Kidney (tissue), 14 donors: ENCODE measurements around the gene STRN. TPM values are rescaled to one million over a fixed set of nuclear protein-coding genes. Genes with fewer than 3 reads are reported as not detected.

Experiments used
- DNase-seq, 5 donors: peaks; one replicate each; pipeline ENCODE4 v3.0.0-alpha.2; 2013 to 2020
- FAIRE-seq: peaks from 2 replicates; lab custom pipeline; 2012; peaks lifted over from hg19 to GRCh38; lab: Jason Lieb, UNC
- H3K27ac ChIP-seq, 2 donors: one replicate each; pipeline ENCODE4 v1.7.0; 2013; ENCODE audit warnings: low read depth in 2 of 2, low read length in 2 of 2, inconsistent platforms in 1 of 2
- H3K27me3 ChIP-seq: one replicate; pipeline ENCODE4 v1.7.1; 2013; ENCODE audit warnings: low read length, inconsistent platforms; ENCODE audit not compliant: control insufficient read depth, insufficient read depth
- H3K36me3 ChIP-seq, 3 donors: one replicate each; pipeline versions ENCODE4 v1.7.0 to v1.7.1; 2013; ENCODE audit warnings: low read length in 3 of 3, control low read depth in 1 of 3, inconsistent platforms in 1 of 3; ENCODE audit not compliant: insufficient read depth in 3 of 3, control insufficient read depth in 2 of 3
- H3K4me1 ChIP-seq, 3 donors: one replicate each; pipeline versions ENCODE4 v1.7.0 to v1.7.1; 2013; ENCODE audit warnings: low read length in 3 of 3, inconsistent platforms in 1 of 3, low read depth in 1 of 3; ENCODE audit not compliant: control insufficient read depth in 2 of 3, insufficient read depth in 2 of 3
- H3K4me3 ChIP-seq, 3 donors: one replicate each; pipeline versions ENCODE4 v1.7.0 to v1.8.1; 2013; ENCODE audit warnings: low read length in 3 of 3, control low read depth in 1 of 3, inconsistent platforms in 1 of 3
- H3K9ac ChIP-seq, 3 donors: one replicate each; pipeline versions ENCODE4 v1.7.0 to v1.7.1; 2013; ENCODE audit warnings: low read length in 3 of 3, control low read depth in 1 of 3, inconsistent platforms in 1 of 3
- H3K9me3 ChIP-seq, 3 donors: one replicate each; pipeline versions ENCODE4 v1.7.0 to v1.7.1; 2013; ENCODE audit warnings: low read length in 3 of 3, control low read depth in 1 of 3, inconsistent platforms in 1 of 3; ENCODE audit not compliant: control insufficient read depth in 2 of 3, insufficient read depth in 1 of 3
- intact Hi-C: fragments of 100-400 bp; cut with DNase I; formaldehyde crosslinking; loops from one replicate; pipeline ENCODE4 v1.11.1; 2022
- polyA plus RNA-seq: library from polyadenylated mRNA; stranded (reverse); fragments of 350-450 nt; fragmentation: Illumina TruSeq; extraction: RNeasy Lipid Tissue Mini Kit (QIAGEN cat#74804); gene quantifications from one replicate; pipeline ENCODE4 v1.2.3, GENCODE V29; 2014; ENCODE audit warnings: low read depth, low replicate concordance; ENCODE audit not compliant: insufficient read depth
- total RNA-seq: library from RNA; stranded (reverse); fragmentation: NEBNext Ultra II Directional; extraction: Animal tissue kit (Norgen Biotek cat#: 25700); gene quantifications from one replicate; pipeline ENCODE4 v1.2.1, GENCODE V29; 2021
- TF ChIP-seq, protein P1 (sequence below): IDR thresholded peaks from 3 replicates; pipeline ENCODE4 v1.5.1; 2012; ENCODE audit warnings: mild to moderate bottlenecking, moderate library complexity, borderline replicate concordance; ENCODE audit not compliant: insufficient read depth; ENCODE audit errors: extremely low read depth
- donor health status: control.
- donor health status: control.
- donor health status: control.
- donor health status: control.
- donor health status: control.
- donor health status: DM: yes; HTN: yes; CAD: no.
- donor health status: Normal renal cell carcinoma (clear cell type).

Gene STRN
- total and polyA plus RNA-seq, 2 donors from 2014 or later = 3.7 to 42.7 TPM

DNA sequence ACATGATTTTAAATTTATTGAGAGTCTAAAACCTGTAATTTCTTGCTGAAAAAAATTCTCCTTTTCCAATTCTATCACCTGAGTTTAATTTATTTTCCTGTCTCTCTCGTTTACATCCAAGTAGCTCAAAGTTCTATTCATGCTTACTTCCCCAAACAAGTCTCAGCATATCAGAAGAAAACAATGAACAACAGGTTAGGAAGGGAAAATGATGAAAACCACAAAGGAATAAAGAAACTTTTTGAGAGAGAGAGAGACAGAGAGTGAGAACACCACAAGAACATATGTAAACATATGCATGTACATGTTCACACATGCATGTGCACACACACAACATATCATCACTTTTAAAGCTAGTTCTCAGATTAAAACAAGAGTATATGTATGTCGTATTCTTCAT is 112.1 kb downstream of the STRN start:
- peaks cover 3 to 12% (median 3%) of the 10 kb centered on the region in 3 donors for H3K36me3 ChIP-seq
- no peak overlapping the region for H3K4me3 ChIP-seq
- TF ChIP-seq, protein P1, sequence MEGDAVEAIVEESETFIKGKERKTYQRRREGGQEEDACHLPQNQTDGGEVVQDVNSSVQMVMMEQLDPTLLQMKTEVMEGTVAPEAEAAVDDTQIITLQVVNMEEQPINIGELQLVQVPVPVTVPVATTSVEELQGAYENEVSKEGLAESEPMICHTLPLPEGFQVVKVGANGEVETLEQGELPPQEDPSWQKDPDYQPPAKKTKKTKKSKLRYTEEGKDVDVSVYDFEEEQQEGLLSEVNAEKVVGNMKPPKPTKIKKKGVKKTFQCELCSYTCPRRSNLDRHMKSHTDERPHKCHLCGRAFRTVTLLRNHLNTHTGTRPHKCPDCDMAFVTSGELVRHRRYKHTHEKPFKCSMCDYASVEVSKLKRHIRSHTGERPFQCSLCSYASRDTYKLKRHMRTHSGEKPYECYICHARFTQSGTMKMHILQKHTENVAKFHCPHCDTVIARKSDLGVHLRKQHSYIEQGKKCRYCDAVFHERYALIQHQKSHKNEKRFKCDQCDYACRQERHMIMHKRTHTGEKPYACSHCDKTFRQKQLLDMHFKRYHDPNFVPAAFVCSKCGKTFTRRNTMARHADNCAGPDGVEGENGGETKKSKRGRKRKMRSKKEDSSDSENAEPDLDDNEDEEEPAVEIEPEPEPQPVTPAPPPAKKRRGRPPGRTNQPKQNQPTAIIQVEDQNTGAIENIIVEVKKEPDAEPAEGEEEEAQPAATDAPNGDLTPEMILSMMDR = no peak
- no peaks in the 10 kb centered on the region for H3K9me3 ChIP-seq
- no peaks in the 10 kb centered on the region for H3K4me1 ChIP-seq
- H3K27me3 ChIP-seq = no peaks in the 10 kb centered on the region
- DNase-seq (no peak), FAIRE-seq (no peak)
- intact Hi-C loops = no loop called here
- no peak overlapping the region for H3K9ac ChIP-seq
- no peak overlapping the region for H3K27ac ChIP-seq

DNA sequence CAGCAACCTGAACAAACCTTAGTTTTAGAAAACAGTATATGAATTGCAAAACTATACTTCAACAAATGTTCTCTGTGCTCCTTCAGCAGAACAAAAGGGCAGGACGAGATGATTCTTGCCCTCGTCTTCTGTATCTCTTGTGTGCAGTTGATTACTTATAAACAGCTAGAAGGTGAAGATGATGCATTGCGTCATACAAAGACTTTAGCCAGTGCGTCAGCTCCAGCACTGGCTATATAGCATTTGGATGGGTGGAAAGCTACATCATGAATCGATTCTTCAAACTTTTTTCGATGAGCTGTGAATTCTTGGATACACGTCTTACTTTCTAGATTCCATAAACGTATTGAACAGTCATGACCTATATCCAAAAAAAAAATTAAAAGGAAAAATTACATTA is 117.1 kb downstream of the STRN start:
- Histone ChIP-seq H3K4me1 (no peaks in the 10 kb centered on the region), H3K27me3 (no peaks in the 10 kb centered on the region), H3K9ac (no peak overlapping the region), H3K36me3 (peaks cover 6 to 17% (median 6%) of the 10 kb centered on the region in 3 donors), H3K27ac (no peak overlapping the region), H3K9me3 (no peaks in the 10 kb centered on the region), H3K4me3 (no peak overlapping the region)
- TF ChIP-seq, protein P1 = no peak
- no peak for DNase-seq
- intact Hi-C loops = no loop called here
- FAIRE-seq = no peak

DNA sequence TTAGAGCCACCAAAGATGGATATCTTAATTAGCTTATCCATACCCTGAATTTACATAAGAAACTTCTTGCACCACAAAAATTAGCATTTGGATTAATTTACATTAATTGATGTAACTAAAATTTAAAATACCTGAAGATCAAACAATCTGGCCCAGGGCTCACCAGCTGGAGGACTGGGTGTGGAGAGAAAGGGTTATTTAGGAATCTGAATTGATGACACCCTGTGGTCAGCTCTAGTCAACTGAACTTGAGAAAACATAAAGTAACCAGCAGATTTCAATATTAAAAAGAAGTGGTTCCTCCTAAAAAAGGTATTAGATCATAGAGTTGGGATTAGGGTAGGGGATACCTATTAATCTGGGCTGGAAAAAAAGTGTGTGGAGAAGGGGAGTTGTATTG is 122.5 kb downstream of the STRN start:
- no peak overlapping the region for H3K9ac ChIP-seq
- TF ChIP-seq, protein P1 = no peak
- intact Hi-C loops = no loop called here
- FAIRE-seq (no peak), DNase-seq (no peak)
- H3K4me1 ChIP-seq = no peaks in the 10 kb centered on the region
- no peaks in the 10 kb centered on the region for H3K9me3 ChIP-seq
- no peak overlapping the region for H3K4me3 ChIP-seq
- no peak overlapping the region for H3K27ac ChIP-seq
- peaks cover 0 to 8% (median 2%) of the 10 kb centered on the region in 3 donors for H3K36me3 ChIP-seq
- H3K27me3 ChIP-seq = no peaks in the 10 kb centered on the region
